Transverse colon (tissue), 3 donors: Measurements from ENCODE around the gene PUSL1.

Experiments used
- EP300 ChIP-seq: sonication (generic); formaldehyde crosslinking; IDR thresholded peaks from one replicate; pipeline ENCODE4 v1.6.1; 2017; ENCODE audit warnings: antibody characterized with exemption, low read depth
- POLR2A ChIP-seq: fragments of 450-650 bp; IDR thresholded peaks from one replicate; pipeline ENCODE4 v1.6.1; 2016; ENCODE audit warnings: antibody characterized with exemption, mild to moderate bottlenecking, moderate library complexity
- TF ChIP-seq, protein P1 (sequence below), 5 experiments: fragments of 200-600 bp in 3 of 5; fragments of 450-650 bp in 2 of 5; sonication (generic) in 3 of 5; IDR thresholded peaks; 1 replicate in 2 of 5; 2 replicates in 3 of 5; pipeline ENCODE4 v1.5.1; 2016 to 2017; ENCODE audit warnings: antibody characterized with exemption in 5 of 5, inconsistent platforms in 3 of 5, mild to moderate bottlenecking in 2 of 5, moderate library complexity in 1 of 5

DNA sequence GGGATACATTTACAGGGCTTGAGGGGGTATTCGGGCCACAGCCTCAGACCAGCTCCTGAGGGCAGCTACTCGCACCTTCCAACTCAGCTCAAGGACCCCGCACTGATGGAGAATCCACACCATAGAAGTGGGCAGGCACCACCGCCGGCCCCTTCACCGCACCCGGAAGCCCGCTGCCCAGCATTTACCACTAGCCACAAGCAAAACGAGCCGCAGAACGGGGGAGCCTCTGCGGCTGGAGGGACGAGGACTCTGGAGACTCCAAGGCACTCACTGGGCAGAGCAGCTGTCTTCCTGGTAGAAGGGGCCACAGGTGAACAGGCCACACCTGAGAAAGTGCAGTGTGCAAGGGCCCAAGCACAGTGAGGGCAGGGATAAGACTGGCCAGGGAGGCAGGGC lies 40.1 kb upstream of the PUSL1 start:
- no peak for TF ChIP-seq POLR2A
- TF ChIP-seq, protein P1, sequence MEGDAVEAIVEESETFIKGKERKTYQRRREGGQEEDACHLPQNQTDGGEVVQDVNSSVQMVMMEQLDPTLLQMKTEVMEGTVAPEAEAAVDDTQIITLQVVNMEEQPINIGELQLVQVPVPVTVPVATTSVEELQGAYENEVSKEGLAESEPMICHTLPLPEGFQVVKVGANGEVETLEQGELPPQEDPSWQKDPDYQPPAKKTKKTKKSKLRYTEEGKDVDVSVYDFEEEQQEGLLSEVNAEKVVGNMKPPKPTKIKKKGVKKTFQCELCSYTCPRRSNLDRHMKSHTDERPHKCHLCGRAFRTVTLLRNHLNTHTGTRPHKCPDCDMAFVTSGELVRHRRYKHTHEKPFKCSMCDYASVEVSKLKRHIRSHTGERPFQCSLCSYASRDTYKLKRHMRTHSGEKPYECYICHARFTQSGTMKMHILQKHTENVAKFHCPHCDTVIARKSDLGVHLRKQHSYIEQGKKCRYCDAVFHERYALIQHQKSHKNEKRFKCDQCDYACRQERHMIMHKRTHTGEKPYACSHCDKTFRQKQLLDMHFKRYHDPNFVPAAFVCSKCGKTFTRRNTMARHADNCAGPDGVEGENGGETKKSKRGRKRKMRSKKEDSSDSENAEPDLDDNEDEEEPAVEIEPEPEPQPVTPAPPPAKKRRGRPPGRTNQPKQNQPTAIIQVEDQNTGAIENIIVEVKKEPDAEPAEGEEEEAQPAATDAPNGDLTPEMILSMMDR (IDR thresholded peaks at IDR 0.05): no peak
- no peak for TF ChIP-seq EP300
